ENCODE results near the gene C14orf119. TPM values are rescaled to one million over a fixed set of nuclear protein-coding genes. Genes with fewer than 3 reads are reported as not detected.

Gene C14orf119
- total and polyA plus RNA-seq, 9 of the 15 experiments (the other 6 are each of a cell fraction or from before 2014, with no cell fraction given) = 36.7 to 251 (median 51.8) TPM

DNA sequence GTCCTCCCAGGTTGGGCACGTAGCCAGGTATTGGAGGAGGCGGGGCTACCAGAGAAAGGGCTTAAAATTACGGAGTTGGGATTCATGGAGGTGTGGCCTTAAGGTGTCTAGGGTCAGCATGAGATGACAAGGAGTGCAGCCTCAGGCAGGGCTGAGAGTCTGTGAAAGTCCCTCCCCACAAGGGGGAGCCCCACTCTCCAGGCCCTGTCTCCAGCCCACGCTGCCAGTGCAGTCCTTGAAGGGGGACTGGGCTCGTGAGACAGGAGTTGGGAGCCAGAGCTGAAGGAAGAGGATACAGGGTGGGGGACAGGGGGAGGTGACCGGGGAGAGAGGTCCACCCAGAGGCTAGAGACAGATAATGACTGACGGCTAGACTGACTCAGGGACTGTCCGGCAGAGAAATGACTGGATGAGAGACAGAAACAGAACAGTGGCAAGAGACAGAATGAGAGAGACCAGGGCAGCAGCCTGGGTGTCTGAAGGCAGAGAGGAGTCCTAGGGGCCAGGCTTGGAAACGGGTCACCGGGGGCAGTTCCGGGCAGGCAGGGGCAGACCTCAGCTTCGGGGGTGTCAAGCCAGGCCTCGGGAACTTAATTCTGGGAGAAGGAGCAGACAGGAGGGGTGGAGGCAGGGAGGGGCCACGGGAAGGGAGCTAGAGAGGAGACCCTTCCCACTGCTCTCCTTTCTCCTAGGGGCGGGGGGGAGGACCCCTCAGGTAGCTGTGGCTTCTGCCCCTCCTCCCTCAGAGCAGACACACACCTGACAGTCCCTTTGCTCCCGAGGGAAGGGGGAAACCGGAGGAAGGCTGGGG, 39.0 kb upstream of the C14orf119 start (continued):
- TF ChIP-seq, protein P1, sequence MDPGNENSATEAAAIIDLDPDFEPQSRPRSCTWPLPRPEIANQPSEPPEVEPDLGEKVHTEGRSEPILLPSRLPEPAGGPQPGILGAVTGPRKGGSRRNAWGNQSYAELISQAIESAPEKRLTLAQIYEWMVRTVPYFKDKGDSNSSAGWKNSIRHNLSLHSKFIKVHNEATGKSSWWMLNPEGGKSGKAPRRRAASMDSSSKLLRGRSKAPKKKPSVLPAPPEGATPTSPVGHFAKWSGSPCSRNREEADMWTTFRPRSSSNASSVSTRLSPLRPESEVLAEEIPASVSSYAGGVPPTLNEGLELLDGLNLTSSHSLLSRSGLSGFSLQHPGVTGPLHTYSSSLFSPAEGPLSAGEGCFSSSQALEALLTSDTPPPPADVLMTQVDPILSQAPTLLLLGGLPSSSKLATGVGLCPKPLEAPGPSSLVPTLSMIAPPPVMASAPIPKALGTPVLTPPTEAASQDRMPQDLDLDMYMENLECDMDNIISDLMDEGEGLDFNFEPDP (CRISPR knock-in tag; IDR thresholded peaks at IDR 0.05) = no peak
- TF ChIP-seq ZNF507 (tag; conservative IDR thresholded peaks at IDR 0.05) (no peak), TOE1 (IDR thresholded peaks at IDR 0.05; ENCODE audit: borderline replicate concordance) (0 out of 2 replicates have a peak, but pooled peaks have one; percentile 45), TOE1 (CRISPR knock-in tag; IDR thresholded peaks at IDR 0.05; ENCODE audit: borderline replicate concordance, low read depth) (no peak), PML (IDR thresholded peaks at IDR 0.05; ENCODE audit: low read length) (no peak), CUX1 (CRISPR knock-in tag; IDR thresholded peaks at IDR 0.05) (no peak), KLF10 (CRISPR knock-in tag; IDR thresholded peaks at IDR 0.05) (no peak), GTF2A2 (tag; IDR thresholded peaks at IDR 0.05) (no peak), SMARCE1 (IDR thresholded peaks at IDR 0.05) (peak; percentile 46; the same call in 1 of the 2 replicates), ZNF644 (tag; IDR thresholded peaks at IDR 0.05; ENCODE audit: low read depth) (no peak), ZNF212 (CRISPR knock-in tag; IDR thresholded peaks at IDR 0.05) (no peak), NRF1 (conservative IDR thresholded peaks at IDR 0.05 in 1 of 2, IDR thresholded peaks at IDR 0.05 in 1 of 2) (peak; percentile 19 to 44; a peak in 3 of 4 replicates), MCM3 (IDR thresholded peaks at IDR 0.05) (no peak), CBX8 (IDR thresholded peaks at IDR 0.05; ENCODE audit: borderline replicate concordance, extremely low read depth, low read depth, low read length, poor library complexity, severe bottlenecking) (no peak), EGR1 (conservative IDR thresholded peaks at IDR 0.05) (peak; percentile 88)
- TF ChIP-seq, protein P2, sequence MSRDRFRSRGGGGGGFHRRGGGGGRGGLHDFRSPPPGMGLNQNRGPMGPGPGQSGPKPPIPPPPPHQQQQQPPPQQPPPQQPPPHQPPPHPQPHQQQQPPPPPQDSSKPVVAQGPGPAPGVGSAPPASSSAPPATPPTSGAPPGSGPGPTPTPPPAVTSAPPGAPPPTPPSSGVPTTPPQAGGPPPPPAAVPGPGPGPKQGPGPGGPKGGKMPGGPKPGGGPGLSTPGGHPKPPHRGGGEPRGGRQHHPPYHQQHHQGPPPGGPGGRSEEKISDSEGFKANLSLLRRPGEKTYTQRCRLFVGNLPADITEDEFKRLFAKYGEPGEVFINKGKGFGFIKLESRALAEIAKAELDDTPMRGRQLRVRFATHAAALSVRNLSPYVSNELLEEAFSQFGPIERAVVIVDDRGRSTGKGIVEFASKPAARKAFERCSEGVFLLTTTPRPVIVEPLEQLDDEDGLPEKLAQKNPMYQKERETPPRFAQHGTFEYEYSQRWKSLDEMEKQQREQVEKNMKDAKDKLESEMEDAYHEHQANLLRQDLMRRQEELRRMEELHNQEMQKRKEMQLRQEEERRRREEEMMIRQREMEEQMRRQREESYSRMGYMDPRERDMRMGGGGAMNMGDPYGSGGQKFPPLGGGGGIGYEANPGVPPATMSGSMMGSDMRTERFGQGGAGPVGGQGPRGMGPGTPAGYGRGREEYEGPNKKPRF (IDR thresholded peaks at IDR 0.05; ENCODE audit: low read depth, low read length) = no peak
- TF ChIP-seq, protein P3, sequence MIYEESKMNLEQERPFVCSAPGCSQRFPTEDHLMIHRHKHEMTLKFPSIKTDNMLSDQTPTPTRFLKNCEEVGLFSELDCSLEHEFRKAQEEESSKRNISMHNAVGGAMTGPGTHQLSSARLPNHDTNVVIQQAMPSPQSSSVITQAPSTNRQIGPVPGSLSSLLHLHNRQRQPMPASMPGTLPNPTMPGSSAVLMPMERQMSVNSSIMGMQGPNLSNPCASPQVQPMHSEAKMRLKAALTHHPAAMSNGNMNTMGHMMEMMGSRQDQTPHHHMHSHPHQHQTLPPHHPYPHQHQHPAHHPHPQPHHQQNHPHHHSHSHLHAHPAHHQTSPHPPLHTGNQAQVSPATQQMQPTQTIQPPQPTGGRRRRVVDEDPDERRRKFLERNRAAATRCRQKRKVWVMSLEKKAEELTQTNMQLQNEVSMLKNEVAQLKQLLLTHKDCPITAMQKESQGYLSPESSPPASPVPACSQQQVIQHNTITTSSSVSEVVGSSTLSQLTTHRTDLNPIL (CRISPR knock-in tag; IDR thresholded peaks at IDR 0.05) = no peak

Data from K562 (cell line).